ENCODE data around the gene GTF2H2. TPM values are rescaled to one million over a fixed set of nuclear protein-coding genes. Genes with fewer than 3 reads are reported as not detected.
"Not testable (repeated sequence)": the region's sequence is repeated elsewhere in the genome, so short reads cannot be mapped to it uniquely, and the experiment has no call there.

GTF2H2 gene
- total RNA-seq, 1 donor from 2014 or later, result 11.7 TPM

GRCh38 chr5:71018376-71019005 is 49.0 kb downstream of the GTF2H2 start:
- ATAC-seq, result peak; percentile 52
- intact Hi-C loops (cut with micrococcal nuclease); DNase-seq: not testable (repeated sequence)

- DNase-seq (no peak), ATAC-seq (no peak)
- intact Hi-C loops (cut with micrococcal nuclease), result no loop called here
Observed at GRCh38 chr5:71014176-71014575, 53.3 kb downstream of the GTF2H2 start.

- ATAC-seq (no peak), DNase-seq (no peak)
- intact Hi-C loops (cut with micrococcal nuclease), result no loop called here
Observed at GRCh38 chr5:71013575-71013974, 53.9 kb downstream of the GTF2H2 start.

- intact Hi-C loops (cut with micrococcal nuclease), result no loop called here
- ATAC-seq (no peak), DNase-seq (no peak)
Observed at GRCh38 chr5:71011194-71011792, 56.2 kb downstream of the GTF2H2 start.

- DNase-seq; ATAC-seq; intact Hi-C loops (cut with micrococcal nuclease): not testable (repeated sequence)
Observed at GRCh38 chr5:71006983-71007382, 60.5 kb downstream of the GTF2H2 start.

Other genes starting within 250 kb of the GTF2H2 start
- gene SERF1A, start 167.0 kb downstream of the GTF2H2 start, total RNA-seq, result 1.5 TPM
- gene SMN1, start 142.6 kb downstream of the GTF2H2 start, total RNA-seq, result 19.6 TPM
- 5.9 TPM for gene NAIP, start 42.3 kb downstream of the GTF2H2 start, total RNA-seq